Bronchial epithelial cell (primary cell): ENCODE results near the gene FIBIN. TPM values are rescaled to one million over a fixed set of nuclear protein-coding genes. Genes with fewer than 3 reads are reported as not detected.
A peak's percentile ranks its signal among the peaks of the same experiment; 100 is the strongest.

Experiments used
- DNase-seq: peaks from one replicate; pipeline ENCODE4 v3.0.0-alpha.2; 2010; ENCODE audit warnings: low read depth
- FAIRE-seq: peaks from 2 replicates; lab custom pipeline; 2011; peaks lifted over from hg19 to GRCh38; lab: Jason Lieb, UNC
- H3K27me3 ChIP-seq: 2 replicates; pipeline ENCODE4 v1.5.1; 2011; ENCODE audit warnings: low read length; ENCODE audit not compliant: control insufficient read depth, insufficient read depth
- H3K36me3 ChIP-seq: 2 replicates; pipeline ENCODE4 v1.5.1; 2011; ENCODE audit warnings: low read length; ENCODE audit not compliant: control insufficient read depth, insufficient read depth
- H3K4me3 ChIP-seq: 2 replicates; pipeline ENCODE4 v1.5.1; 2011; ENCODE audit warnings: mild to moderate bottlenecking, low read depth, low read length, control low read depth
- CTCF ChIP-seq: IDR thresholded peaks from 2 replicates; pipeline ENCODE4 v1.5.1; 2011; ENCODE audit warnings: mild to moderate bottlenecking, moderate library complexity, low read length, control low read depth, inconsistent platforms; ENCODE audit not compliant: insufficient read depth, severe bottlenecking
- total RNA-seq: library from RNA; depleted of rRNA; stranded (reverse); fragments of >200 nt; gene quantifications from 2 replicates; pipeline ENCODE4 v1.2.1, GENCODE V29; 2014

The FIBIN gene
- total RNA-seq, 1 donor from 2014 or later: 14.2 TPM

GRCh38 chr11:27025957-27026733, 32.2 kb downstream of the FIBIN start:
- Histone ChIP-seq H3K4me3 (no peak overlapping the region), H3K36me3 (no peaks in the 10 kb centered on the region), H3K27me3 (no peaks in the 10 kb centered on the region)
- TF ChIP-seq CTCF: no peak
- no peak for FAIRE-seq
- DNase-seq: no peak

GRCh38 chr11:27028561-27028965, 34.7 kb downstream of the FIBIN start:
- H3K4me3 ChIP-seq: no peak overlapping the region
- H3K36me3 ChIP-seq: no peaks in the 10 kb centered on the region
- no peaks in the 10 kb centered on the region for H3K27me3 ChIP-seq
- no peak for TF ChIP-seq CTCF
- DNase-seq: no peak
- no peak for FAIRE-seq

GRCh38 chr11:27029966-27030365, 36.1 kb downstream of the FIBIN start:
- Histone ChIP-seq H3K27me3 (no peaks in the 10 kb centered on the region), H3K4me3 (no peak overlapping the region), H3K36me3 (no peaks in the 10 kb centered on the region)
- TF ChIP-seq CTCF: no peak
- no peak for FAIRE-seq
- DNase-seq: no peak

- DNase-seq (no peak), FAIRE-seq (no peak)
- no peak for TF ChIP-seq CTCF
- Histone ChIP-seq H3K4me3 (no peak overlapping the region), H3K27me3 (no peaks in the 10 kb centered on the region), H3K36me3 (no peaks in the 10 kb centered on the region)
These were observed 37.8 kb downstream of the FIBIN start for GRCh38 chr11:27031754-27032153.

GRCh38 chr11:27039873-27040272, 46.0 kb downstream of the FIBIN start:
- Histone ChIP-seq H3K27me3 (no peaks in the 10 kb centered on the region), H3K36me3 (no peaks in the 10 kb centered on the region), H3K4me3 (no peak overlapping the region)
- TF ChIP-seq CTCF: peak; percentile 24
- no peak for DNase-seq
- FAIRE-seq: no peak
